HG03520 (cell line): Measurements from ENCODE around the gene EVA1C.
"Not testable (repeated sequence)": the region's sequence is repeated elsewhere in the genome, so short reads cannot be mapped to it uniquely, and the experiment has no call there.

ENCODE experiments used
- ATAC-seq: cut with Tn5 transposase; IDR thresholded peaks from one replicate; pipeline ENCODE4 v1.9.1; 2021; ENCODE audit warnings: mild to moderate bottlenecking, moderate library complexity; ENCODE audit not compliant: unreplicated experiment

The EVA1C gene

DNA sequence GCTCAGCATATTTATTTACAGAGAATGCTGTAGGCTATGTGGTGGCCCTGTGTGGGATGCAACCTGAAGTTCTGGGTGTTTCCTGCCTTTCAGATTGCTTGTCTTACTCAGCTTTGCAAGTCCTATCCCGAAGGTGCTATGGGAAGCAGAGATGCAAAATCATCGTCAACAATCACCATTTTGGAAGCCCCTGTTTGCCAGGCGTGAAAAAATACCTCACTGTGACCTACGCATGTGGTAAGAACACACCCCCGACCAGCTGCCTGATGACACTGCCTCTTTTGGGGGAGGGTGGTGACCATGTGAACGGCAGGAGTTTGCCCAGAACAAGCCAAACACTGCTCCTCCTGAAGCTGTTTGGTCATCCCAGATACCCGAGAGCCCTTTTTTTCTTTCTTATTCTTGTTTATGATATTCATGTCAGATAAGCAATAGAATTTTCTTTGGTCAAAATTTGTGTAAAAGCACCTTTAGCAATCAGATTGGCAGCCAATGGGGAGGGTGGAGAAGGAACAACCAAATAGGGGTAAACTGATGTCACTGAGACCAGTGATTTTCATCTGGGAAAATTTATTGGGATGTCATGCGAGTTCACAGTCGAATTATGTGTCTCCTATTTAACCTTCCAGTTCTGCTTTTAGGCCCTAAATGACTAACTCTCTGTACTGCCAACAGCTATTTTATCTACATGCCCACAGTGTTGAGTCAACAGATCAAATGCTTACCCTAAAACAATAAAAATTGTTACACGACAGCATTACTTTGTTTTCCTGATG lies 82.6 kb downstream of the EVA1C start:
- ATAC-seq = no peak

DNA sequence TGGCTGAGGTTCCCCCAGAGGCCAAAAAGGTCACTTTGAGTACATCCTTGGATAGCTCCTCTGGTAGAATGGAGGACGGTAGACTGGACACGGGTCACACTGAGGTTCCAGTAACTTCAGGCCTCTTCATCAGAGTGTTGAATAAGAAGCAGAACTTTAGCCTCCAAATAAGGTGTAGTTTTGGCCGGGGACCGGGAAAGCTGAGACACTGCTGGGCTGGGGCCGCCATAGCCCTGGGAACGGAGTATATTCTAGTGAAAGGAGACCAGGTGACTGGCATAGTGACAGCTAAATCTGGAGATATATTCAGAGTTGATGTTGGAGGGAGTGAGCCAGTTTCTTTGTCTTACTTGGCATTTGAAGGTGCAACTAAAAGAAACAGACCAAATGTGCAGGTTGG lies 84.1 kb downstream of the EVA1C start:
- no peak for ATAC-seq

DNA sequence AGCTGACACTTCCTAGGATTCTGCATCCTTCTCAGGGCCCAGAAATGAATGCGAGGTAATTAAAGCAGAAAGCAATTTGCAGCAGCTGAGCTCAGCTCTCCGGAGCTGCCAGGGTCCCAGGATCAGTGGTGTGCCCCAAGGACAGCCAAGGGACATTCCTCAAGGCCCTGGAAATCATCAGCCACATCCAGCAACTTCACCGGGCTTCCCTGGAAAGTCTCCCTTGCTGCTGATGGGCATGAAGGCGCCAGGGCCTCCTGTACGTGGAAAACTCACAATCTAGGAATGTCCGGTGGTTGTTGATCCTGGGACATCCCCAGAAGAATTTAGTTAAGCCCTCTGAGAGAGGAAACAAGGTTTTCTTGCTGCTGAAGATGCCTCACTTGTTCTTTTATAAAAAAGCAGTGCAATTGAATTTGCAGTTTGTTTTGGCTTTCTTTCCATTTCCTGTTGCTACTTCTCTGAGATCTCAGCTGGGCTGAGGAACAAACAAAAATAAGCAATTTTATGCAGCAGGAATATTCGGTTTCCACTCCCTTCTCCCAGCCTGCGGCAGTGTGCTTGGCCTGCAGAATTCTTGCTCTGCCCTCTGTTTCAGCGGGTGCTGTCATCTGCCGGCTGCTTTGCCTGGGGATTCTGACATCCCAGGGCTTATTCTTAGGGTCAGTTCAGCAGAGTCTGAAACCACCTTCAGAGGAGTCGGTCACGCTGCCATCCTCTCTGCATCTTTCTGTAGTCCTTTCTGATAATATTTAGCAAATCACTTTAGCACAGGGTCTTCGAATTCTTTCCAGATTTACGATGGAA lies 86.9 kb downstream of the EVA1C start:
- no peak for ATAC-seq

DNA sequence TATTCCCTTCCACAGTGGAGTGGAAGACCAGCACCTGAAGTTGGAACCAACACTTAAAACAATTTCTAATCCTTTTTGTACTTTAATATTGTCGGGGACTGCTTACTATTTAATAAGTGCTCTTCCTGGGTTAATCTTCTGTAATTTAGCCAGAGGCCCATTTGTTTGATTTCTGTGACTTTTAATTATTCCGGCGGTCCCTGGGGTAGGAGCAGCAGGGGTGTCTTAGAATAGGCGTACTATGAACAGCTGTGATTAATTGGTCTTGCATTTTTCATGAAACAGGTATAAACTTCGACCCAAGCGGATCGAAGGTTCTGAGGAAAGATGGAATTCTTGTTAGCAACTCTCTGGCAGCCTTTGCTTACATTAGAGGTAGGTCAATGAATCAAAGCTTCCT lies 91.1 kb downstream of the EVA1C start:
- ATAC-seq = not testable (repeated sequence)

DNA sequence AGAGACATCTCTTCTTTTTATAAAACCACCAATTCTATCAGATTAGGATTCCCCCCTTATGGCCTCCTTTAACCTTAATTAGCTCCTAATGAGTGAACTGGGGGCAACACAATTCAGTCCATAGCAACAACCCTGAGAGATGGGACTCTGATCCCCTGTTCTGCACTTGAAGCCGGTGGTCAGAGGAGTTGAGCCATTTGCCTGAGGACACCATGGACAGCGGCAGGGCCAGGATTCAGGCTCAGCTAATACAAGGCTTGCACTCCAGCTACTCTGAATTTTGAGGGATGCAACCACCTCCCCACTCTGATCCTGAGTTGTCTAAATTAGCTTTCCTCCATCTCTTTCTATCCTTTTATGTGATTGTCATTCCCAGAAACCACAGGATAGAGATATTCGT lies 93.3 kb downstream of the EVA1C start:
- not testable (repeated sequence) for ATAC-seq

DNA sequence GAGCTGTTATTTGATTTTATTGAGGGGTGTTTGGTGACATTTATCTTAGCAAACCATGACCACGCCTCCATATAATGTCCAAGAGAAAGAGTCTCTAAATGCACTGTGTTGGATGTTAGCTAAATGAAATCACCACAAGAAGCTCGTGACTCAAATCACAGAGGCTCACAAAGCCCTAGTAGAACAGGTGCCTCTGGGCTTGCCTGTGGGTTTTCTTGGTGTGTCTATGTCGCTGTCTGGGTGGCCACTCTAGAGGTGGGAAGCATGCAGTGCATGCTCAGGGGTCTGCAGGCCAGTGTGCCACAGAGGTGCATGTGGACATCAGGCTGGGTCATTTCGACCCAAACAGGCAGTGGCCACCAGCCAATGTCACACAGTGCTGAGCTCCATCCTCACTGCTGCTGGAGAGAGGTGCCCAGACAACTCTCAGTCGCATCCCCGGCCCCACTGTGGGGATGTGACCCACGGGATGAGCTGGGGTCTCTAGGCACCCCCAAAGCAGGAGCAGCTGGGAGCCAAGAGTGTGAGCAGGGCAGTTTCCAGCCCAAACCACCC lies 94.0 kb downstream of the EVA1C start:
- not testable (repeated sequence) for ATAC-seq

DNA sequence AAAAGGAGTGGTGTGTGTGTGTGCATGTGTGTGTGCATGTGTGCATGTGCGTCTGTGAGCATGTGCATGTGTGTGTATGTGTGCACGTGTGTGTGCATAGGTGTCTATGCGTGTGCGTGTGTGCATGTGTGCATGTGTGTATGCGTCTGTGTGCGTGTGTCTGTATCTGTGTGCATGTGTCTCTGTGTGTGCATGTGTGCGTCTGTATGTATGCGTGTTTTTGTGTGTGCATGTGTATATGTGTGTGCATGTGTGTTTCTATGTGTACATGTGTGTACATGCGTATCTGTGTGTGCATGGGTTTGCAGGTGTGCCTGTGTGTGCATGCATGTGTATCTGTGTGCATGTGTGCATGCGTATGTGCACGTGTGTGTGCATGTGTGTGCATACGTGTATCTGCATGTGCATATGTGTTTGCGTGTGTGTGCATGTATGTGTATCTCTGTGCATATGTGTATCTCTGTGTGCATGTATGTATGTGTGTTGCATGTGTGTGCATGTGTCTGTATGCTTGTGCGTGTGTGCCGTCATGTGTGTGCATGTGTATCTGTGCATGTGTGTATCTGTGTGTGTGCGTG lies 94.9 kb downstream of the EVA1C start:
- ATAC-seq = no peak

DNA sequence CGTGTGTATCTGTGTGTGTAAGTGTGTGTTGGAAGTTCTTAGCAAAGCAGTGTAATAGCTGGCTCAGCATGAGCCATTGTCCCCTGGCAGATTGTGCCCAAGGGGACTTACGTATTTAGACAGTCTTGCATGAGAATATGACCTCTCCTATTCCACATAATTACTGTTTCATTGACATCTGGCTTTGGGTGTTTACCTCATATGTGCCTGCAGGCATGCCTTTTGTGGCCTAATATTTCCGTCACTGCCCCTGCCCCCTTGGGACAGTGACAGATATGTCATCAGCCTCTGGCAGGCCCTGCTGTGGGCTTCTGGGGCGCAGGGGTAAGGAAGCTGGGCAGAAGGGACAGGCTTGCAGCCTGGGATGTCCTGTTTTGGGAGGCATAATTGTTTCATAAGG lies 95.5 kb downstream of the EVA1C start:
- not testable (repeated sequence) for ATAC-seq

DNA sequence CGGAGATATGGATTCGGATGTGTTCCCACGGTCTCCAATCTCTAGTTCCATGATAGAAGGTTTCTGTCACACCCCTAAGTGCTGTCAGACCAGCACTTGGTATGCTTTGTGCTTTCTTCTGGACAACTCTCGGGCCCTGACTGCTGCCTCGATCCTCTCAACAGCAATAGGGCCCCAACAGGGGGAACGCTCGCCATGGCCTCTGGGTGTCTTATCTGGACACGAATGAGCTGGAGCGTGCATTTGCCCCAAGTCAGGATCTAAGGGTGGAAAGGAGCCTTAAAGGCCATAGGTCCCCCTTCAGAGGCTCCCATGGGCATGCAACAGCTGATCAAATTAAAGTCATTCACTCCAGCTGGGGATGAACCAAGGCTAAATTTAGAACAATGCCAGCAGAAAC lies 96.1 kb downstream of the EVA1C start:
- ATAC-seq = no peak

DNA sequence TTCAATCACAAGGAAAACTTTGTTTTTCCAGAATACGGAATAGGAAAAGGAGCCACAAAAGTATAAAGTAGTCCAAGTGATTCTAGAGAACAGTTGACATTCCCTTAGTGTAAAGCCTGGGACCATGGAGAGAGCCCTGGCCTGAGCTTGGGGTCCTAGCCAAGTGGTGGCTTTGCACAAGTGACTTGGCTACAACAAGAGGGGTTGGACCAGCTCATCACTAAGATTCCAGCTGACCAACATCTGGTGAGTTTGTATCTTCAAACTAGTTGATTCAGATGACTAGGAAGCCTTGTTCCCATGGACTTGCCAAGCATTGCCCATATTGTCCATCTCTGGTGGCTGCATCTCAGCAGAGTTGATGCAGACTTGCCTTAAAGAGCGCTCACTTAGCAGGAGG lies 96.5 kb downstream of the EVA1C start:
- ATAC-seq = not testable (repeated sequence)

DNA sequence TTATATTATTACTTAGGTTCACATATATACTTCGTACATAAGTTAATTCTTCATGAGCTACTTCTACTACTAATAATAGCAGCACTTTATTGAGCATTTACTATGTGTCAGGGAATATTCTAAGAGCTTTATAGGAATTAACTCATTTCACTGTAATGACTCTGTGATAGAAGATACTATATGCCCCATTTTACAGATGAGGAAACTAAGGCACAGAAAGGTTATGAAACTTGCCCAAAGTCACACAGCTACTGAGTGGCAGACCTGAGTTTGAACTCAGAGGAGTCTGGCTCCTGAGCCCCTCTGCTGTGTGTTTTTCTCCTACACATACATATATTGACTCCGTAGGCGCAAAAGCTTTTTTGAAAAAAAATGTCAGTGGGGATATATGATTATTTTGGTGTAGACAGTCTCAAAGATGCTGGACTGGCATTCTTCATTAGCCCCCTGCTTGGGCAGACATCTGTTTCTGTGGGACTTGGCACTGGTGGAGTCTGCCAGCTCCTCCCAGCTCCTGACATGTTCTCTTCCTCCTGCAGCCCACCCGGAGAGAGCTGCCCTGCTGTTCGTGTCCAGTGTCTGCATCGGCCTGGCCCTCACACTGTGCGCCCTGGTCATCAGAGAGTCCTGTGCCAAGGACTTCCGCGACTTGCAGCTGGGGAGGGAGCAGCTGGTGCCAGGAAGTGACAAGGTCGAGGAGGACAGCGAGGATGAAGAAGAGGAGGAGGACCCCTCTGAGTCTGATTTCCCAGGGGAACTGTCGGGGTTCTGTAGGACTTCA lies 102.0 kb downstream of the EVA1C start:
- no peak for ATAC-seq

DNA sequence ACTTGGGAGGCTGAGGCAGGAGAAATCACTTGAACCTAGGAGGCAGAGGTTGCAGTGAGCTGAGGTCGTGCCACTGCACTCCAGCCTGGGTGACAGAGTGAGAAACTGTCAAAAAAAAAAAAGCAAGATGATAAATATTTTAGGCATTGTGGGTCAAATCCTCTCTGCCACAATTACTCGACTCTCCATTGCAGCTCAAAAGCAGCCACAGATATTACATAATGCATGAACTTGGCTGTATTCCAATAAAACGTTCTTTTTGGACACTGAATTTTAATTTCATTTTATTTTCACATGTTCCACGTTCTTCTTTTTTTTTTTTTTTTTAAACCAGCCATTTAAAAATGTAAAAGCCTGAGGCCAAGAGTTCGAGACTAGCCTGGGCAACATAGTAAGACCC lies 103.4 kb downstream of the EVA1C start:
- no peak for ATAC-seq

DNA sequence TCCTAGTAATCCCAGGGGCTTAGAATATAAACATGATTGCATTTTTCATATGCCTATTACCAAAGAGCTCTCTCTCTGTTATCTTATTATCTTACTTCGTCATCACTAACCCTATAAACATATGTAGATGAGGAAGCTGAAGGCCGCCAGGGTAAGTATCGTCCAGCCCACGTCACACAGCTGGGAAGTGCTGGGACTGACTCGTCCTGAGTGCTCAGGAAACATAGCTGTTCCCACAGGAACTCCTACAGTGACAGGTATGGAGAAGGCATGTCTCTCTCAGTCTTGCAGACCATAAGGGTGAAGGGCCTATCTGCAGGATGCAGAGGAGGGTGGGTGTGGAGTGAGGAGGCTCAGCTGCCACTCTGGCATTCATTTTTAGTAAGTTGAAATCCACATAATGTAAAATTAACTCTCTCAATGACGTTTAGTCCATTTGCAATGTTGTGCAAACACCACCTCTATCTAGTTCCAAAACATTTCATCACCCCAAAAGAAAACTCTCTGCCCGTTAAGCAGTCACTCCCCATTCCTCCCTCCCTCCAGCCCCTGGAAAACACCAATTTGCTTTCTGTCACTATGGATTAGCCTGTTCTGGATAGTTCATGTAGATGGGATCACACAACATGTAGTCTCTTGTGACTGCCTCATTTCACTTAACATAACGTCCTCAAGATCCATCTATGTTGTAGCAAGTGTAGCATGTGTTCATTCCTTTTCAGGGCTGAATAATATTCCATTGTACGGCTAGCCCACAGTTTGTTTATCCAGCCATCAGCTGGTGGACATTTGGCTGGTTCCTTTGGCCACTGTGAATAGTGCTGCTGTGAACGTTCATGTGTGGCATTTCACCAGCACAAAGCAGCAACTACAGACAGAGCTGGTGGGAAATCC lies 104.5 kb downstream of the EVA1C start:
- ATAC-seq = no peak

DNA sequence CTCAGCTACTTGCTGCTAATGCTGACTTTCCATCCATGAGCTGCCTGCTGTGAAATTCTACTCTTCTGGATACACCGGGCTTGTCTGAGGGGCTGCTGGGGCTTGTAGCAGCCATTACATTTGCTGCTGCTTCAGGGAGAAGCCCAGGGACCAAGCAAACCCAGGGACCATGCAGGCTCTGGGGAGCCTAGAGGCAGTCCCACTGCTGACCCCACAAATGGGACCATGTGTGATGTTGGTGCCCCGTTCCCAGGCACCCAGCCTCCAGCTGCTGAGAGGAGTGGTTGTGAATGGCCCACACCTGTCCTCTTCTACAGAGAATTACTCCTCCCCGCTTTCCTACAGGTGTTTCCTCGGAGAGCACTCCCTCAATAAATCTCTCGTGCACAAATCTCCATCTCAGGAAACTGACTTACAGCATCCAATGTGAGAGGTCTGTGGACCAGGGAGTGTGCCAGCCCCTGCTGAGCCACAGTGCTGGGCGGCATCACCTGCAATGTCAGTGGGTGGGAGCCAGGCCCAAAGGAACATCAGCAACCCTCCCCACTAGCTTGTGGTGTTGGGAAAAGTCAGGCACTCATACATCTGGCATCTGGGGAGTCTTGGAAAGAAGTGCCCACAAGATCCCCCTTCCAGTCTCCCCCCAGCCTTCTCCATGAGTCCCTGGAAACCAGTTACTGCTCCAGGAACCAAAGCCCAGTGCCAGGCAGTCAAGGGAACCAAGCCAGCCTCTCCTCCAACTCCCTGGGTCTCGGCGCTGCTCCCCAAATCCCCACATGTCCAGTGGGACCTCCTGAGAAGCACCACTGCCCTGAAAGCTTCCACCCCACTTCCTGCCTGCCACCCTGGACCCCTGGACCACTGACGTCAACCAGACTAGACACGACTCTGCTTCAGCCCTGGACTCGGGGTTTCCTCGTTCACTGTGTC lies 107.7 kb downstream of the EVA1C start:
- no peak for ATAC-seq

DNA sequence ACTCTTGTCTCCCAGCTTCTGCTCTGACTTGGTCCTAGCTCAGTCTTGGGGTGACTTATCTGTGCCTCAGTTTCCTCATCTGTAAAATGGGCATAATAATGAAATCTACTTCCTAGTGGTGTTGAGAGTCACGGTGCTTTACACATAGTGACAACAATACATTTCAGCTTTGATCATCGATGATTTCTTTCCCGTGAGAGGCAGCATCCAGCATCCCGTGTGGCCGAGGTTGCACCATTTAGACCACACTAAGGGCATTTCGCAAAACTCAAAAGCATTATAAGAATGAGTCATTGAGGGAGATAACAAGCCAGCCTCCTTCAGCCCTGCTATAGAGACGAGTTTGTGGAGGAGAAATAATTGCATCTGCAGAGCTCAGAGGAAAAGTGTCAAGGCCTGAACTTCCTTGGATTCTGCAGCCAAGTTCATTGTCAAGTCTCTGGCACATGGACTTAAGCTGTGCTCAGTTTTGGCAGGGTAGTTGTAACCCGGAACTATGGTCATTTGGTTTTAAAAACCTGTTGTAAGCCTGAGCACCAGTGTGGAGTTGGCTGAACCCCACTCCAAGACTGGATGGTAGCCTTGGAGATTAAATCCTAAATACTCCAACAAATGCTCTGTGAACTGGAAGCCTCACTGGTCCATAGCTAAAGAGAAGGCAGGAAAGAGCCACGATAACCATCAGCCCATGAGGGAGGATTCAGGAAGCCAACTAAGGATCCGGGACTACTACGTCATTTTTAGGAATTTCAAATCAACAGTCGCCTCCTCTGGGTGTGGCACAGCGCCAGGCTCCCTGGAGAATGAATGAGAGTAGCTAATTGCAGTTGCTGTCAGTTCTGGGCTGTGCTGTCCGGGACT lies 108.6 kb downstream of the EVA1C start:
- ATAC-seq = no peak

DNA sequence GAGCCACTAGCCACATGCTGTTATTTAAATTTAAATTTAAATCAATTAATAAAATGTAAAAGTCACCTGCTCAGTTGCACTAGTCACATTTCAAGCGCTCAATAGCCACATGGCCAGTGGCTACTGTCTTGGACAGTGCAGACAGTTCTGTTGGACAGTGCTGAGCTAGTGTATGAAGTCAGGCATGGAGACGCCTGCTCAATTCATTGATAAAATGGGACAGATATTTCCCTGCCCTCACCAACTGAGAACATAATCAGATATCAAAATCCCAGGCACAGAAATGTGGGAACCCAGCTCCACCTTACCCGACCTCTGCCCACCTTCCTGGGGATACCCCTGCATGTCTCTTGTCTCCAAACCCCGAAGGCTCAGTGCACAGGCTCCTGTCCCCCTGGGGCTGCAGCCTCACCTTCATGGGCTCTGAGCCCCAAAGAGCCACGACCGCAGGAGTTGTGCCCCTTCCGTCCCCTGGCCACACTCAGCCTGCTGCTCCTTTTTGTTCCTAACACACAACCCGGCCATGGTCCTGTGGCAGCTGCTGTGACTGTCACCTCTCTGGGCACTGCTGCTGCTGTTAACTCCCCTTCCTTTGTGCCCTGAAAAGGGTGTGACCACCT lies 109.3 kb downstream of the EVA1C start:
- no peak for ATAC-seq

DNA sequence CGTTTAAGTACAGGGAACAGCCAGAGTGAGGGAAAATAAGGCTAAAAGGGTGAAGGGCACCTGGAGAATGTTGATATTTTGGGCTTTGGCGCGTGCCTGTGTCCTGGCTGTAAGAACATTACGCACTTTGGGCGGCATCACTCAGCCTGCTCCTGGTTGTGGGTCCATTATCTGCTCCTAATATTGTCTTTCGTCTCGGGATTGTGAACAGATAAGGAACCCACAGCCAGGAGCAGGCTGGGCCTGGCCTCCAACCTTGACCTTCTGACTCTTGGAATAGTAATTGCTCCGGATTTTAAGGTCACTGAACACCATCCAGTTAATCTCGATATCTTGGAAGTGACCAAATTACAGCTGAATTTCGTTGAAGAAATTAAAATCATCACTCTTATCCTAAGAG lies 111.0 kb downstream of the EVA1C start:
- ATAC-seq = no peak
